ENCODE data around the gene RNF130. TPM values are rescaled to one million over a fixed set of nuclear protein-coding genes. Genes with fewer than 3 reads are reported as not detected.

RNF130 gene
- total RNA-seq, 1 donor from 2014 or later, result 19.8 TPM

DNA sequence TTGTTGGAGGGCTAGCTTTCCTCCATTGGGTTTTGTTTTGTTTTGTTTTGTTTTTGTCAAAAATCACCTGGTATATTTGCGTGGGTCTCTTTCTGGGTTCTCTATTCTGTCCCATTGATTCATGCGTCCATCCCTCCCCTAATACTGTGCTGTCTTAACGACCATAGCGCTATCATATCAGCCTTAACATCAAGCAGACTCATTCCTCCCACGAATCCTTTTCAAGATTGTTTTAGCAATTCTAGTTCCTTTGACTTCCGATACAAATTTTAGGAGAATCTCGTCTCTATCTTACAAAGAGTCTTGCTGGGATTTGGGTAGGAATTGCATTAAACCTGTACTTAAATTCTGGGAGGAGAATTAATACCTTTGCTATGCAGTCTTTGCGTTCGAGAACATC lies 31.1 kb upstream of the RNF130 start:
- no peak overlapping the region for H3K4me3 ChIP-seq (ENCODE audit: low read length in 3 of 3)
- H3K27ac ChIP-seq (ENCODE audit: low read depth, low read length), result no peak overlapping the region
- no peak overlapping the region for H3K9ac ChIP-seq (ENCODE audit: low read depth in 1 of 3, low read length in 3 of 3)
- H3K4me1 ChIP-seq (ENCODE audit: control insufficient read depth in 3 of 3, insufficient read depth in 3 of 3, low read length in 3 of 3), result no peaks in the 10 kb centered on the region
- peaks cover 0 to 11% (median 7%) of the 10 kb centered on the region in 3 donors for H3K27me3 ChIP-seq (ENCODE audit: control insufficient read depth in 3 of 3, insufficient read depth in 3 of 3, low read length in 3 of 3)
- H3K9me3 ChIP-seq (ENCODE audit: control insufficient read depth in 3 of 3, low read length in 3 of 3), result peaks cover under 1 to 3% (median 2%) of the 10 kb centered on the region in 3 donors
- H3K36me3 ChIP-seq (ENCODE audit: control insufficient read depth in 3 of 3, insufficient read depth in 3 of 3, low read length in 3 of 3), result no peaks in the 10 kb centered on the region

DNA sequence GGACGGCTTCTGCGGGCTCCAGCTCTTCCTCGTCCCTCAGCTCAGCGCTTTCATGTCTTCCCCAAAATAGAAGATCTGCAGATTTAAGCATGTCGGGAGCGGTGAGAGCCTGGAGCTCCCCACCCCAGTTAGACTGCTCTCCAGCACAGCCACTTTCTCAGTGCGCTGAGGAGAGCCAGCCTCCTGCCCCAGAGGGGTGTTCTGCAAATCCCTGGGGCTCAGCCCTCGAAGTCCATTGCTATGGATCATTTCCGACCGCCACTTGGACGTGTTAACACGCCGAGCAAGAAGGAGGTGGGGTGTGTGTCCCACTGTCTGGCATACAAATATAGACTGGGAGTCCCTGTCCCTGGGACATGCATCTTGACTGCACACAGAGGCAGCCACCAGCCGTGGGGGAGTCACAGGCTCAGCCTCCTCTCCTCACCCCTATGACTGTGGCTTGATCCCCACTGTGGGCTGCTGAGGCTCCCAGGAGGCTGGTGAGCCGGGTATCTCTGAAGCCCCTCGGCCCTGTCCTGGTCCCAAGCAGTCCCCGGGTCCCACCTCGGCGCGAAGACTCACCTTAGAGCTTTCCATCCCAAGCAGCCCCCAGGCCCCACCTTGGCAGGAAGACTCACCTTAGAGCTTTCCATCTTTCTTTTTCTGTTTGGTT lies 30.0 kb upstream of the RNF130 start:
- H3K27ac ChIP-seq (ENCODE audit: low read depth, low read length), result no peak overlapping the region
- peaks cover 0 to 11% (median 7%) of the 10 kb centered on the region in 3 donors for H3K27me3 ChIP-seq (ENCODE audit: control insufficient read depth in 3 of 3, insufficient read depth in 3 of 3, low read length in 3 of 3)
- peaks cover 0 to under 1% (median 0%) of the 10 kb centered on the region in 3 donors for H3K9me3 ChIP-seq (ENCODE audit: control insufficient read depth in 3 of 3, low read length in 3 of 3)
- no peak overlapping the region for H3K9ac ChIP-seq (ENCODE audit: low read depth in 1 of 3, low read length in 3 of 3)
- no peaks in the 10 kb centered on the region for H3K4me1 ChIP-seq (ENCODE audit: control insufficient read depth in 3 of 3, insufficient read depth in 3 of 3, low read length in 3 of 3)
- no peaks in the 10 kb centered on the region for H3K36me3 ChIP-seq (ENCODE audit: control insufficient read depth in 3 of 3, insufficient read depth in 3 of 3, low read length in 3 of 3)
- H3K4me3 ChIP-seq (ENCODE audit: low read length in 3 of 3), result no peak overlapping the region

DNA sequence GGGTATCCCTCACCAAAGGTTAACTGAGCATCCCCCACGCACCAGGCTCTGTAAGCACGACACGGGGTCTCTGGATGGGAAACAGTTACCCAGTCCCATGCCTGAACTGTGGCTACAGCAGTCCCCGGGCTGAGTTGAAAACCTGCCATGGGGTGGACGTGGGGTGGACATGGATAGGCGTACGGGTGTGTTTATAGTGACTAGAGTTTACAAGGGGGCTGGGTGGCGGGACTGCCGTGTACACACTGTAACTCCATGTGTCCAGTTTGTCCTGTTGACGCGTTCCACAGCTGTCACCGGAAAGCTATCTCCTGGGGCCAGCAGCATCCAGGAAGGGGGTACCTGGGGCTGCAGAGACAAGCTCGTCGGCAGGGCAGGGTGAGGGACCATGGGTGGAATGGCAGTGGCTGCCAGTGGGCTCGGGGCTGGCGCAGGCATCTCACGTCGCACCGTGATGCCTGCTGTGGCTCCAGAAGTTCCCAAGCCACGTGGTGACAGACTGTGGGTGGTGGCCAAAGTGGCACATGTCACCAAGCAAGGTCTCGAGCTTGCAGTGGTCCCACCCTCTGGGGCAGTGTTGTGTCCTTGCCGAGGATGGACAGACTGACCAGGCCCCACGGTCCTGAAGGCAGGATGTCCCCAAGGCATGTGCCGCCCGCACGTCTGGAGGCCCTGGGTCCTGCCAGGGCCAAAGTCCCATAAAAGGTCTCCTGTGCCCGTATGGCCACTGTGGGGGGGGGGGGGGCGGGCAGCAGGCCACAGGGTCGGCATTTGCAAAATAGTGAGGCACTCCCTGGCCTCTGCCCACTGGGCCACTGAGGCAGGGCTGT lies 29.3 kb upstream of the RNF130 start:
- Histone ChIP-seq H3K4me1 (ENCODE audit: control insufficient read depth in 3 of 3, insufficient read depth in 3 of 3, low read length in 3 of 3) (no peaks in the 10 kb centered on the region), H3K36me3 (ENCODE audit: control insufficient read depth in 3 of 3, insufficient read depth in 3 of 3, low read length in 3 of 3) (no peaks in the 10 kb centered on the region), H3K27me3 (ENCODE audit: control insufficient read depth in 3 of 3, insufficient read depth in 3 of 3, low read length in 3 of 3) (peaks cover 0 to 11% (median 7%) of the 10 kb centered on the region in 3 donors), H3K9ac (ENCODE audit: low read depth in 1 of 3, low read length in 3 of 3) (no peak overlapping the region), H3K27ac (ENCODE audit: low read depth, low read length) (no peak overlapping the region), H3K9me3 (ENCODE audit: control insufficient read depth in 3 of 3, low read length in 3 of 3) (no peaks in the 10 kb centered on the region), H3K4me3 (ENCODE audit: low read length in 3 of 3) (no peak overlapping the region)

DNA sequence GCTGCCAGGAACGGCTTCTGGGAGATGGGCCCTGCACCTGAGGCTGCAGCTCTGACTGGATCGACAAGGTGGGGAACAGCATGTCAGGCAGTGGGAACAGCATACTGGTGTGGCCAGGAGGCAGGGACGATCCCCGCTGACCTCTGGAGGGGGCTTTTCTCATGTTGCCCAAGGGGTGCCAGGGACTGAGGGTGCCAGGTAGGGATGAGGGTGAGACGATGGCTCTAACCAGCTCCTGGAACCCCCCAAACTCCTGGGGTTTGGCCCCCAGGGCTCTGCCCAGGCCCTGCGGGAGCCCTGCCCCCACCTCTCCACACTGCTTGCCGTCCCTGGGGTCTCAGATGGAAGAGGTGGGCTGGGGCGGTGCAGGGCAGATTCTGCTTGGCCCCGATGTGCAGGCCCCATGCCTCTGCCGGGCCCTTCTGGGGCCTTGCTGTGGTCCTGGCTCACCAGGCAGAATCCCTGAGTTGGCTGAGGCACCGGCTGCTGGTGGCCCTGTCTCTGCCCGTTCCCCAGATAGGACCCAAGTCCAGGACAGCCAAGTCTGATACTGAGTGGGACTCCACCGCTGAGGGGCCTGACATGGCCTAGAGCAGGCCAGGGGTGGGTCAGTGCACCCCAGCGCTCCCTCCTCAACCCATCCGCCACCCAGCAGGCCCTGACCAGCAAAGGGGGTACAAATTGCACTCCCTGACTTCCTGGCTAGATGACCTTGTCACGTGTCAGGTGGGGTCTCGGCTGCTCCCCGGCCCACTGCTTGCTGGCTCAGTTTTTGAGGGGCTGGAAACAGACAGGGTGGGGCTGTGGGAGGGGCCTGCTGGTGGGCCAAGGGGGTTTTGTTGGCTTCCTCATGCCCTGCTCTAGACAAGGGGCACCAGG lies 28.4 kb upstream of the RNF130 start:
- Histone ChIP-seq H3K36me3 (ENCODE audit: control insufficient read depth in 3 of 3, insufficient read depth in 3 of 3, low read length in 3 of 3) (no peaks in the 10 kb centered on the region), H3K9me3 (ENCODE audit: control insufficient read depth in 3 of 3, low read length in 3 of 3) (no peaks in the 10 kb centered on the region), H3K4me3 (ENCODE audit: low read length in 3 of 3) (no peak overlapping the region), H3K9ac (ENCODE audit: low read depth in 1 of 3, low read length in 3 of 3) (no peak overlapping the region), H3K4me1 (ENCODE audit: control insufficient read depth in 3 of 3, insufficient read depth in 3 of 3, low read length in 3 of 3) (no peaks in the 10 kb centered on the region), H3K27me3 (ENCODE audit: control insufficient read depth in 3 of 3, insufficient read depth in 3 of 3, low read length in 3 of 3) (peaks cover 0 to 11% (median 7%) of the 10 kb centered on the region in 3 donors), H3K27ac (ENCODE audit: low read depth, low read length) (no peak overlapping the region)

DNA sequence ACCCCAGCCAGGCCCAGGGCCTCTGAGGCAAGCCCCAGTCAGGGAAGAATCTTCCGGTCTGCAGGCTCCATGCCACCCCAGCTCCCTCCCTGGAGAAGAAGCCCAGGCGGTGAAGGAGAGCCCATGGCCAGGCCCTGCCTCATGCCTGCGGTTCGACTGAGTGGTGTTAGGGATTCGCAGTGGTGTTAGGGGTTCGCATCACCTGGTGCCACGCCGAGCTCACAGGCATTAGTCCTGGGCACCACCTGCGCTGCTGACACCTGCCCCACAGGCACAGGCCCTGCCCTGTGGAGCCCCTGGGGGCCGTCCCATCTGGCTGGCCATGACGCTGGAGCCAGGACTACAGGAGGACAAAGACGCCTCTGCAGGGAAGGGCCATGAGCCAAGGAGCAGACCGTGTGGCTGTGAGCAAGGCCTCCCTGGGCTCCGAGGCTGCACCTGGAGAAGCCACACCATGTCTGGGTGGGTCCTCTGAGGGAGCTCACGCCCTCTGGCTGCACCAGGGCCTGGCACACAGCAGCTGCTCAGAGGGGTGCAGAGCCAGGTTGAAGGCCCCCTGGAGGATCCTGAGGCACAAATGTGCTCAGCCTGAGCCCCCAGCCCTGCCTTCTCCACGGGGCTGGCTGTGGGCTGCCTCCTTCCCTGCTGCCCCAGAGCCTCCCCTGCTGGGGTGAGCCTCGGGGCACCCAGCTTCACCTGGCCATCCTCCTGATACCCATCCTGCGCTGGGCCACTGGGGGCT lies 27.6 kb upstream of the RNF130 start:
- H3K27me3 ChIP-seq (ENCODE audit: control insufficient read depth in 3 of 3, insufficient read depth in 3 of 3, low read length in 3 of 3), result peaks cover 0 to 10% (median 7%) of the 10 kb centered on the region in 3 donors
- H3K36me3 ChIP-seq (ENCODE audit: control insufficient read depth in 3 of 3, insufficient read depth in 3 of 3, low read length in 3 of 3), result no peaks in the 10 kb centered on the region
- H3K9ac ChIP-seq (ENCODE audit: low read depth in 1 of 3, low read length in 3 of 3), result no peak overlapping the region
- no peak overlapping the region for H3K27ac ChIP-seq (ENCODE audit: low read depth, low read length)
- H3K4me3 ChIP-seq (ENCODE audit: low read length in 3 of 3), result no peak overlapping the region
- H3K9me3 ChIP-seq (ENCODE audit: control insufficient read depth in 3 of 3, low read length in 3 of 3), result no peaks in the 10 kb centered on the region
- H3K4me1 ChIP-seq (ENCODE audit: control insufficient read depth in 3 of 3, insufficient read depth in 3 of 3, low read length in 3 of 3), result no peaks in the 10 kb centered on the region

DNA sequence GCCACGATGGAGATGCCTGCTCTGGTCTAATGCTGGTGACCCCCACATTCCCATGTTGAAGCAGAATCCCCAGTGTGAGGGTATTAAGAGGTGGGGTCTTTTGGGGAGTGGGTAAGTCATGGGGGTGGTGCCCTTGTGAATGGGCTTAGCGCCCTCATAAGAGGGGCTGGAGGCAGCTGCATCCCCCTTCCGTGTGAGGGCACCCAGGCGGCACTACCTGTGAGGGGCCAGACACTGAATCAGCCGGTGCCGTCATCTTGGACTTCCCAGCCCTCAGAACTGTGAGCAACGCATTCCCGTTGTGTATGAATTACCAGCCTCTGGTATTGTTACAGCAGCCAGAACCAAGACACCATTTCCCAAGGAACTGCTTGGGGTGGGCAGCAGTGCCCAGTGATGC lies 27.0 kb upstream of the RNF130 start:
- Histone ChIP-seq H3K9ac (ENCODE audit: low read depth in 1 of 3, low read length in 3 of 3) (no peak overlapping the region), H3K4me3 (ENCODE audit: low read length in 3 of 3) (no peak overlapping the region), H3K27ac (ENCODE audit: low read depth, low read length) (no peak overlapping the region), H3K4me1 (ENCODE audit: control insufficient read depth in 3 of 3, insufficient read depth in 3 of 3, low read length in 3 of 3) (no peaks in the 10 kb centered on the region), H3K9me3 (ENCODE audit: control insufficient read depth in 3 of 3, low read length in 3 of 3) (no peaks in the 10 kb centered on the region), H3K27me3 (ENCODE audit: control insufficient read depth in 3 of 3, insufficient read depth in 3 of 3, low read length in 3 of 3) (peaks cover 0 to 9% (median 7%) of the 10 kb centered on the region in 3 donors), H3K36me3 (ENCODE audit: control insufficient read depth in 3 of 3, insufficient read depth in 3 of 3, low read length in 3 of 3) (no peaks in the 10 kb centered on the region)

DNA sequence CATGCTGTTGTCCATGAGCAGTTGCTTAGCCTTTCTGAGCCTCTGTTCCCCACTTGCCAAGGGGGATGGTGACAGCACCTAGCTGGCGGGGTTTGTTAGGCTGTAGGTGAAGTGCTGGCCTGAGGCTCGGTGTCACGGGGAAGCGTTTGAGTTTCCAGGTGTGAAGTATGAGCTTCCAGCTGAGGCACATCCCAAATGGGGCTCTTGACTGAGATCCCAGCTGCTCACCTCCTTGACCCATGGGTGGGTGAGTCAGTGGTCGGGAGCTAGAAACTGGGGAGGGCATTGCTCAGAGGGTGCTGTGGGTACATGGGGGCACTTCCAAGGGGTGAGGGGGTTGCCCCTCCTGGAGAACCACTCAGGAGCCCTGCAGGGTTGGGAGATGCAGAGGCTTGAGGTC lies 26.4 kb upstream of the RNF130 start:
- Histone ChIP-seq H3K27ac (ENCODE audit: low read depth, low read length) (no peak overlapping the region), H3K27me3 (ENCODE audit: control insufficient read depth in 3 of 3, insufficient read depth in 3 of 3, low read length in 3 of 3) (peaks cover 2 to 9% (median 9%) of the 10 kb centered on the region in 3 donors), H3K4me3 (ENCODE audit: low read length in 3 of 3) (no peak overlapping the region), H3K36me3 (ENCODE audit: control insufficient read depth in 3 of 3, insufficient read depth in 3 of 3, low read length in 3 of 3) (no peaks in the 10 kb centered on the region), H3K4me1 (ENCODE audit: control insufficient read depth in 3 of 3, insufficient read depth in 3 of 3, low read length in 3 of 3) (no peaks in the 10 kb centered on the region), H3K9me3 (ENCODE audit: control insufficient read depth in 3 of 3, low read length in 3 of 3) (no peaks in the 10 kb centered on the region), H3K9ac (ENCODE audit: low read depth in 1 of 3, low read length in 3 of 3) (no peak overlapping the region)

DNA sequence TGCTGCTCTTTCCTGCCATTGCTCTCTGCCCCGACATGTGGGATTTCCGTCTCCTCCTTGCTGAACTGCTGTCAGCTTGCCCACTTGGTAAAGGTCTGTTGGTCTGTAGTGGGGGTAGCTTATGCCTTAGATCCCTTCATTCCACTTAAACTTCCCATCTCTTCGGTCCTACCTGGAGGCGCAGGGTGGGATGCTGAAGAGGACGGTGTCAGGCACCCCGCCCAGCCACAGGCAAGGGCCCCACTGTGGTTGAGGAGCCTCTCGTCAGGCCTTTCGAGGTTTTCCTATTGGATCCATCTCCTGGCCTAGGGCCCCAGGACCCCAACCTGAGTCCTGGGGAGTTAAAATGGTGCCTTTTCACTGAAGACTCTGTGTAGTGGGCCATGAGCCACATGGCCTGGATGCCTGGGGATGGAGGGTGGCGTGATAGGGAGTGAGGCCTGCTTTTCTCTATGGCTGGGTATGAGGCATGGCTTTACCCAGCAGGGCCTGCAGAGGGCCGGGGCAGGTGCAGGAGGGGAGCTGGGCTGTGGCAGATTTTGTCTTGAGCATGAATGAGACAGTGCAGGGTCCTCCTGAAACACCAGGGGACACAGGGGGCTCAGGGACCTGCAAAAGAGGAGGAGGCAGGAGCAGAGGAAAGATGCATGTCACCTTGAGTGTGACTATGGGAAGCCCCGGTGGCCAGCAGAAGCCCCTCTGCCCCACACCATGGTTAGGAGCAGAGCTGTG lies 25.8 kb upstream of the RNF130 start:
- peaks cover 3 to 12% (median 9%) of the 10 kb centered on the region in 3 donors for H3K27me3 ChIP-seq (ENCODE audit: control insufficient read depth in 3 of 3, insufficient read depth in 3 of 3, low read length in 3 of 3)
- H3K4me1 ChIP-seq (ENCODE audit: control insufficient read depth in 3 of 3, insufficient read depth in 3 of 3, low read length in 3 of 3), result no peaks in the 10 kb centered on the region
- no peak overlapping the region for H3K27ac ChIP-seq (ENCODE audit: low read depth, low read length)
- H3K4me3 ChIP-seq (ENCODE audit: low read length in 3 of 3), result no peak overlapping the region
- H3K9me3 ChIP-seq (ENCODE audit: control insufficient read depth in 3 of 3, low read length in 3 of 3), result no peaks in the 10 kb centered on the region
- H3K36me3 ChIP-seq (ENCODE audit: control insufficient read depth in 3 of 3, insufficient read depth in 3 of 3, low read length in 3 of 3), result no peaks in the 10 kb centered on the region
- H3K9ac ChIP-seq (ENCODE audit: low read depth in 1 of 3, low read length in 3 of 3), result no peak overlapping the region

DNA sequence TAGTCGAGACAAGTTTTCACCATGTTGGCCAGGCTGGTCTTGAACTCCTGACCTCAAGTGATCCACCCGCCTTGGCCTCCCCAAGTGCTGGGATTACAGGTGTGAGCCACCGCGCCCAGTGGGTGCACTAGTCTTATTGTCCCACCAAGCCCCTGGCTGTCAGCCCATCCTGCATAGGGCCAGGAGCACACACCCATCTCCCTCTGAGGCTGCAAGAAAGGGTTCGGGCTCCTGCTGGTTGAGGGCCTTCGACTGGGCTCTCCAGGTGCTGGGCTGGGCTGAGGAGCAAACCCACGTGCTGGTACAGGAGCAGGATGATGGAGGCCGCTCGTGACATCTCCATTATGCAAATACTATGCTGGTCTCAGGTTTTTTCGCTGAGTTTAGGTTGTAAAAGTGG lies 25.1 kb upstream of the RNF130 start:
- H3K9ac ChIP-seq (ENCODE audit: low read depth in 1 of 3, low read length in 3 of 3), result no peak overlapping the region
- H3K4me3 ChIP-seq (ENCODE audit: low read length in 3 of 3), result no peak overlapping the region
- H3K27me3 ChIP-seq (ENCODE audit: control insufficient read depth in 3 of 3, insufficient read depth in 3 of 3, low read length in 3 of 3), result peaks cover 3 to 12% (median 9%) of the 10 kb centered on the region in 3 donors
- H3K27ac ChIP-seq (ENCODE audit: low read depth, low read length), result no peak overlapping the region
- no peaks in the 10 kb centered on the region for H3K4me1 ChIP-seq (ENCODE audit: control insufficient read depth in 3 of 3, insufficient read depth in 3 of 3, low read length in 3 of 3)
- H3K9me3 ChIP-seq (ENCODE audit: control insufficient read depth in 3 of 3, low read length in 3 of 3), result no peaks in the 10 kb centered on the region
- H3K36me3 ChIP-seq (ENCODE audit: control insufficient read depth in 3 of 3, insufficient read depth in 3 of 3, low read length in 3 of 3), result no peaks in the 10 kb centered on the region
